ENCODE measurements around the gene CCDC47.

Gene CCDC47

GRCh38 chr17:63819585-63820537 lies 46.5 kb upstream of the CCDC47 start:
- no peak for TF ChIP-seq CTCF (conservative IDR thresholded peaks at IDR 0.05; ENCODE audit: low read depth, low read length)
- Histone ChIP-seq H3K79me2 (ENCODE audit: insufficient read depth, low read depth) (peaks cover 6% of the 10 kb centered on the region; the same call in 1 of the 2 replicates), H4K20me1 (ENCODE audit: insufficient read depth) (peaks cover 4% of the 10 kb centered on the region; the same call in 1 of the 2 replicates)

GRCh38 chr17:63819131-63819530 lies 45.7 kb upstream of the CCDC47 start:
- Histone ChIP-seq H4K20me1 (ENCODE audit: insufficient read depth) (peaks cover 4% of the 10 kb centered on the region; the same call in 1 of the 2 replicates), H3K4me3 (IDR thresholded peaks at IDR 0.05; ENCODE audit: insufficient read depth, low read depth, low read length) (no peak overlapping the region), H2AFZ (ENCODE audit: low read depth) (no peak overlapping the region), H3K36me3 (ENCODE audit: insufficient read depth) (peaks cover 25% of the 10 kb centered on the region; the same call in 1 of the 2 replicates), H3K4me2 (no peak overlapping the region), H3K4me1 (ENCODE audit: low read depth, poor library complexity, severe bottlenecking) (no peaks in the 10 kb centered on the region), H3K27ac (no peak overlapping the region), H3K79me2 (ENCODE audit: insufficient read depth, low read depth) (peaks cover 5% of the 10 kb centered on the region; the same call in 1 of the 2 replicates), H3K27me3 (ENCODE audit: insufficient read depth, low read depth) (no peaks in the 10 kb centered on the region), H3K9ac (no peak overlapping the region)
- TF ChIP-seq CTCF (conservative IDR thresholded peaks at IDR 0.05; ENCODE audit: low read depth, low read length): no peak

More at GRCh38 chr17:63819585-63820537, 46.5 kb upstream of the CCDC47 start:
- H3K4me1 ChIP-seq (ENCODE audit: low read depth, poor library complexity, severe bottlenecking): peaks cover under 1% of the 10 kb centered on the region
- peaks cover 29% of the 10 kb centered on the region; the same call in 1 of the 2 replicates for H3K36me3 ChIP-seq (ENCODE audit: insufficient read depth)
- H3K27ac ChIP-seq: no peak overlapping the region
- no peak overlapping the region for H3K9ac ChIP-seq
- no peak overlapping the region for H3K4me3 ChIP-seq (IDR thresholded peaks at IDR 0.05; ENCODE audit: insufficient read depth, low read depth, low read length)
- H3K27me3 ChIP-seq (ENCODE audit: insufficient read depth, low read depth): no peaks in the 10 kb centered on the region
- no peak overlapping the region for H3K4me2 ChIP-seq
- no peak overlapping the region for H2AFZ ChIP-seq (ENCODE audit: low read depth)

- Histone ChIP-seq H3K4me1 (ENCODE audit: low read depth, poor library complexity, severe bottlenecking) (no peaks in the 10 kb centered on the region), H3K9ac (no peak overlapping the region), H3K4me3 (IDR thresholded peaks at IDR 0.05; ENCODE audit: insufficient read depth, low read depth, low read length) (no peak overlapping the region), H3K27me3 (ENCODE audit: insufficient read depth, low read depth) (no peaks in the 10 kb centered on the region), H4K20me1 (ENCODE audit: insufficient read depth) (peaks cover 4% of the 10 kb centered on the region; the same call in 1 of the 2 replicates), H3K36me3 (ENCODE audit: insufficient read depth) (peaks cover 22% of the 10 kb centered on the region; the same call in 1 of the 2 replicates), H3K79me2 (ENCODE audit: insufficient read depth, low read depth) (peaks cover 5% of the 10 kb centered on the region; the same call in 1 of the 2 replicates), H2AFZ (ENCODE audit: low read depth) (no peak overlapping the region), H3K27ac (no peak overlapping the region), H3K4me2 (no peak overlapping the region)
- no peak for TF ChIP-seq CTCF (conservative IDR thresholded peaks at IDR 0.05; ENCODE audit: low read depth, low read length)
Observed at GRCh38 chr17:63817736-63818385, 44.5 kb upstream of the CCDC47 start.

GRCh38 chr17:63816669-63817068 lies 43.3 kb upstream of the CCDC47 start:
- no peak overlapping the region for H3K4me3 ChIP-seq (IDR thresholded peaks at IDR 0.05; ENCODE audit: insufficient read depth, low read depth, low read length)
- H3K4me1 ChIP-seq (ENCODE audit: low read depth, poor library complexity, severe bottlenecking): no peaks in the 10 kb centered on the region
- no peak overlapping the region for H3K4me2 ChIP-seq
- no peak for TF ChIP-seq CTCF (conservative IDR thresholded peaks at IDR 0.05; ENCODE audit: low read depth, low read length)
- H3K79me2 ChIP-seq (ENCODE audit: insufficient read depth, low read depth): no peaks in the 10 kb centered on the region; the same call in 1 of the 2 replicates
- no peak overlapping the region for H2AFZ ChIP-seq (ENCODE audit: low read depth)
- no peak overlapping the region for H3K9ac ChIP-seq
- H4K20me1 ChIP-seq (ENCODE audit: insufficient read depth): peaks cover 4% of the 10 kb centered on the region; the same call in 1 of the 2 replicates
- no peak overlapping the region for H3K27ac ChIP-seq
- peaks cover 28% of the 10 kb centered on the region; the same call in 1 of the 2 replicates for H3K36me3 ChIP-seq (ENCODE audit: insufficient read depth)
- no peaks in the 10 kb centered on the region for H3K27me3 ChIP-seq (ENCODE audit: insufficient read depth, low read depth)
